Measurements from ENCODE around the gene DDX47.

DDX47 gene
- total RNA-seq, result 5.8 to 14.0 reads per million in 2 donors

DNA sequence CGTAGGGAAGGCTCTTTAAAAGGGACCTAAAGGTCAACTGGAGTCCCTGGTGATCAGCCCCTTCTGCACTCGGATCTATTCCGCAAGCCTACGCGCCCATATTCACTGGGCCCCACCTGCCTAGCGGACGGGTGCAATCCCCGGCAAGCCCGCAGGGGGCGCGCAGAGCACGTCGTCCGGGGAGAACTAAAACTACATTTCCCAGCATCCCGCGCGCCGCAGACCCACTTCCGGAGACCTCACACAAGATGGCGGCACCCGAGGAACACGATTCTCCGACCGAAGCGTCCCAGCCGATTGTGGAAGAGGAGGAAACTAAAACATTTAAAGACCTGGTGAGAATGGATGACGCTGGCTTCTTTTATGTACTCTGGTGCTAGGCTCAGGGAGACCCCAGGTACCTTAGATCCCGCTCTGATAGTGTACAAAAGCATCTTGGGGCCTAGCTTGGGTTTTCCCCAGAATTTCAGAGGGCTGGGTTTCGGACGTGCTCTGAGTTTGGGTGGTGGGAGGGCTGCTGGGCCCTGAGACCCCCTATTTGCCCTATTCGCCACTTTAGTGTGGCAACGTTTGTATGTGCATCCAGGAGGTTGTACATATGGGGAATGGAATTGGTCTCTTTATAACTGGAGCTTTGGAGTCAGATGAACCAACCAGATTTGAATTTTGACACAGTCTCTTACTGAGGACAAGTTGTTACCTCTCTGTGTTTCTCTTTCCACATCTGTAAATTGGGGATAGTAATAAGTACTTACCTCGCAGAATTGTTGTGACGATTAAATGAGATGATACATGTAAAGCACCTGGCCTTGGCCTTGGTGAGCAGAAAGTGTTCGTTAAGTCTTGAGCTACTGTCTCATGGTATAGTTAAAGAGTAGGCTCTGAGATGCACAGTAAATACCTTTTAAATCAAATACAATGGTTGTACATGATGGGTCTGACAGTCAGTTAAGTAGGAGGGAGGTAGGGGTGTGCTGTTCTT is at the start of gene DDX47:
TSS of gene DDX47 (plus strand) at position 227 of the 982 bp plus-strand sequence. CDS start at position 249, 22 bp downstream.
- DNase-seq, result peak; percentile 84

DNA sequence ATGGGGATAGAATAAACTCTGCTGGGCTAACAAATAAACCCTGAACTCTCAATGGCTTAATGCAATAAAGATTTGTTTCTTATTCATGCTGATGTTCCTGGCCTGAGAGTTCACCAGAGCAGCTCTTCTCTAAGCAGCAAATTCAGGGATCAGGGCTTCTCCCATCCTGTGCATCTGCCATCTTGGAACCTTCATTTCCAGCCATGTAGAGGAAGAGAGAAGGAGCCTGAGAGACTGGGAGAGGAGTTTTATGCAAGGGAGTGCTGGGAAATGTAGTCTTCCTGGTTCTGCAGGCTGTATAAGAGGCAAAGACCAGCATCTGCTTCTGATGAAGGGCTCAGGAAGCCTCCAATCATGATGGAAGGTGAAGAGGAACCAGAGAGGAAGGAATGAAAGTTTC is 48.3 kb upstream of the DDX47 start:
- no peak for DNase-seq

DNA sequence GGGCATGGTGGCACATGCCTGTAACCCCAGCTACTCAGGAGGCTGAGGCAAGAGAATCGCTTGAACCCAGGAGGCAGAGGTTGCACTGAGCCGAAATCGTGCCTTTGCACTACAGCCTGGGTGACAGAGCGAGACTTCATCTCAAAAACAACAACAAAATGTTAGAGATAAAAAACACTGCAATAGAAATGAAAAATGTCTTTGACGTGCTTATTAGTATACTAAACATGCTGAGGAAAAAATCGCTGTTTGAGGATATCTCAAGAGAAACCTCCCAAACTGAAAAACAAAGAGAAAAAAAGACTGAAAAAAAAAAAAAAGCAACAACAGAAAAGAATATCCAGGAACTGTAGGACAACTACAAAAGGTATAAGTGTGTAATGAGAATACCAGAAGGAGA is 42.9 kb upstream of the DDX47 start:
- DNase-seq, result no peak

- no peak for DNase-seq
Measured at GRCh38 chr12:12774791-12775190, 38.4 kb upstream of the DDX47 start.

- DNase-seq, result no peak
Measured at GRCh38 chr12:12776261-12776660, 36.9 kb upstream of the DDX47 start.

DNA sequence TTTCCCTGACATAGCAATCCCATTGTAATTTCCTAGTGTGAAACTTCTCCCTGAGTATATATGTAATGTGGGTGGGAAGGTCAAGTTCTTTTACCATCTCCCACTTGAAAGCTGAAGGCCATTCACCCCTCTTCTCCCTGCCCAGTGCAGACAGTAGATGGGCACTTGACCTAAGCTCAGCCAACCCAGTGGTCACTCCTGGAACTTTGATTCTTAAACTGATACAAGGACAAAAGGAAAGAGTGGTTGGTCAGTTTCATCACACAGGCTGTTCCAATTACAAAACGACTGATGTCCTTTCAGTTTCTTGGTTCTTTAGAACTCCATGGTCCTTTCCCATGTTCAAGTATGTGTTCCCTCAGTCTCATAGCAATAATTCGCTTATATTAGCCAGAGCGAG is 36.1 kb upstream of the DDX47 start:
- no peak for DNase-seq

- DNase-seq, result no peak
Measured at GRCh38 chr12:12779007-12779406, 34.1 kb upstream of the DDX47 start.

DNA sequence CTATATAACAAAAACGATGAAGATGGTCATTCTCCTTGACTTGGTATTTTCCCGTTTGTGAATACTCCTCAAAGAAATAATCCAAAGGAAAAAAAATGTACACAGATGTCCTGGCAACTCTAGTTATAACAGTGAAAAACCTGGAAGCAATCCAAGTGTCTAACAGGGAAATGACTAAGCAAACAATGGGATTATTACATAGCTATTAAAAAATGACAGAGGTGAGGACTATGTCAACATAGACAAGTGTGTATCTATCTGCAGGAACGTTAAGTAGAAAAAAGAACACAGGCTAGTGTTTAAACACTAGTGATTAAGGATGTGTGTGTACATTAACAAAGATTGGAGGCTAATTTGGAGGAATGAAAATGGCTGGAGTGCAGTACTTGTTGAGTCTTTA is 33.6 kb upstream of the DDX47 start:
- no peak for DNase-seq

DNA sequence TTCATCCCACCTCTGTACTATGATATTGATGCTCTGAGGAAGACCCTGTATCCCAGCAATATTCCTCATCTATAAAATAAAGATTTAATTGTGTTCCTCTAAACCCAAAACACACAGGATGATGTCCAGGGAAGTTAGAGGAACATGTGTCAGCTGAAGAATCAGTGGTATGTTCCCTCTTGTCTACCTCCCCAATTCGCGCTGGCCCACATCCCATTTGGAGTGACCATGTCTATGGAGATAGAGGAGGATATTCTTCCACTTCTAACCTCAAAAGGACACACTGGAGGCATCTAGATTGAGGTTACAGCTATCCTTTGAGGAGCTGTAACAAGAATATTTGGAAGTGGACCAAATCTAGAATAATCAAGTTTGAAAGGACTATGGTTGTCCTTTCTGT is 29.0 kb upstream of the DDX47 start:
- no peak for DNase-seq

DNA sequence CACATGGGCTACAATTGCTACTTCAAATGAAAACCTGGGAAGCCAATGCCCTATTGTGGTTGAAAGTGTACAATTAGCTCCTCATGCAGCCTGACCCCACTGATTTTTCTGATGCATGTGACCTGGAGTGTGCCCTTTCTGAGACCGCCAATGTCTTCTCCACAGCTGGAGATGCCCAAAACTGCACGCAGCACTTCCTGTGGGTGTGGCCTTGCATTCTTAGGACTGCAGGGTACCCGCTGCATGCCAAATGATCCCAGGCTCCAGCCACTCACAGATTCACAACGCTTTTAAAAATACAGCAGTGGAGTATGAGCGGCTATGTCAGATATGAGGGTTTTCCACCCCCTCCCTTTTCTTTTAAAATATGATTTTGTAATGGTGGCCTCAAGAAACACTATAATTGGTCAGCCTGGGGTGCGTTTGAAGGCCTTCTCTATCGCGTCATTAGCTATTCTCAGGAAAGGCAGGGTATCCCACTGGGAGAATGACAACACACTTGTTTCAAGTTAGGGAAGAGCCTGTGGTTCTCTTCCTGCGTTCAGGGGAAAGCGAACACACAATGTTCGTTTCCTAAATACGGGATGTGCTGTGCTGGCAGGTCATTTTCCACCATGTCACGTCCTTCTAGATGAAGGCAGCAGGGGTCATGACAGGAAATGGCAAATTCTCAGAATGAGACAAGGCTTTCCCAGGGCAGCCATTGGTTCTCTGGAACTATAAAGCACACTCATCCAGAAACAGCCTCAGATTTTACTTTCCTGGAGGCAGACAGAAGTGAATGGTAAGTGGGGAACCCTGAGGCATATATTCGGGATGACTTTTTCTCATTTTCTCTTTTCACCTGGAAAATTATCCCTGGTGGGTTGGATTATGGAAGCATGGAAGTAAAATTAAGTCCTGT is 28.0 kb upstream of the DDX47 start, which contains the start of gene APOLD1:
TSS of gene APOLD1 (plus strand) at position 749 of the 904 bp plus-strand sequence. CDS start at position 782, 33 bp downstream.
- DNase-seq, result no peak

DNA sequence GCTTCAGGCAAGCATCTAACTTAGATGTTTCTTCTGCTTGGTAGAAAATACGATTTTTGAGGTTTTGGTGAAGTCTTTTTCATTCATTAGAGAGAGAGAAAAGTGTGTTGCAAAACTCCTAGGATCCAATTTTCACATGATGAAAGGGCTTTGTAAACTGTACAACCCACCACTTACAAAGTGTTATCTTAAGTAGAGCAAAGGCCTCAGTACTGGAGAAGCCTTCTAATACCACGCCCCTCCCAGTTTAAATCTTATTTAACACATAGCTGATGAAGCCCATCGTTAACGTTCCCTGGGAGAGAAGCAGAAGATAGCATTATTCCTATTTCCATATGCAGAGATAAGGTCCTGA is 26.8 kb upstream of the DDX47 start:
- no peak for DNase-seq

GRCh38 chr12:12786706-12787601 is 26.2 kb upstream of the DDX47 start:
- peak; percentile 65 for DNase-seq

GRCh38 chr12:12788131-12788530 is 25.0 kb upstream of the DDX47 start:
- DNase-seq, result no peak

GRCh38 chr12:12788675-12789368 is 24.3 kb upstream of the DDX47 start:
- no peak for DNase-seq

DNA sequence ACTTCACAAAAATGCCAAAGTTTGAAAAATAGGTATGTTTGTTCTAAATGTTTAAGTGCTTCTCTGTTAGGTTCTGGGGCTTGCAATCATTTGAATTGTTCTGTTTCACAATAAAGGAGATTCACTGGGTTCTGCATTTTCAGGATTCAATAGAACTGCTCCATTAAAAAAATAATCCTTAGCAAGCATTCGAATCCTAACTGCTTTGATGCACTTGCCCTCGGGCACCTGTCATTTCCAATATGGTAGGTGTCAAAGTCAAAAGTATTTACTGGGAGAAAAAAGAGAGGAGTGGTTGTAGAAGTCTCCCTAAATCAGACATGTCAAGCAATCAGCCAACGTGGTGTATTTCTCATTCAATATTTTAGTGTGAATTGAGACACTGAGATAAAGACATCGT is 22.2 kb upstream of the DDX47 start:
- DNase-seq, result no peak

DNA sequence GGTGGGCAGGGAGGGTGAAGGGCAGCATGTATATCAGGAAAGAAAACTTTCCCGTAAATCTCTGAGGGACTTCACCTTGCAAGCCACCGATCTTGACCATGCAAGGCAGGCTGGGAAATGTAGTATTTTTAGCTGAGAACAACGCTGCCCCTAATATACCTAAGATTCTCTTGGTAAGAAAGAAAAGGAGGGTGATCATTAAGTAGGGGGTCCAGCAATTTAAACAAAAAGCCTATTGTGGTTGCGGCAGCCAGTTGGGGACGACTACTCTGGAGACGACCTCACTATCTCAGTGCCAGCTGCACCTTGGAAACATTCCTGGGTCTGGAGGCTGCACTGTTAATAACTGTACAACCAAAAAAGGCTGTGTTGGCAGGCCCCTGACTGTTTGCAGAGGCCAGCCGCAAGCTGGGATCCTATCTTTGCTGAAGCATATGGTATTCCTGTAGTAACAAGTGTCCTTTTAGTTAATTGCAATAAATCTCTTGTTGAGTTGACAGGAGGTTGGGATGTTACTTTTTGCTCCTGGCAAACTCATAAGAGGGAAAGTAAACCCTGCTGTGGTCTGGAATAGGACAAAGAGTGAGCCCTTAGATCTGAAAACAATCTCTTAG is 21.3 kb upstream of the DDX47 start:
- no peak for DNase-seq

GRCh38 chr12:12792421-12792820 is 20.7 kb upstream of the DDX47 start:
- no peak for DNase-seq

DNA sequence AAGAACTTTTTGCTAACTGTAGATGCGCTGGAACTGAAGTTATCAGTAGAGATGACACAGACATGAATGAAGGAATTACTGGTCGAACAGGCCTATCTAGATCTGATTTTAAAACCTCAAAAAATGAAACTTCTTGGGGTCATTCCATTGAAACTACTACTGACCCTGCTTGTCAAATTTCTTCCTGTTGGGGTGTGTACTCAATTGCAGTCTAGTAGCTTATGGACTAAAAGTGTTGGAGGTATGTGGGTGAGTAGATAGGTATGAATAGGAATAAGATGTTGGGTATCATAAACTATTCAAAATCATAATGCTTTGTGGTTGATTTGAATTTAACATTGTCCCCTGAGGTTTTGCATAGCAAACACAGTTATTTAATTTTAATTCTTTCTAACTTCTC is 18.5 kb upstream of the DDX47 start:
- no peak for DNase-seq

DNA sequence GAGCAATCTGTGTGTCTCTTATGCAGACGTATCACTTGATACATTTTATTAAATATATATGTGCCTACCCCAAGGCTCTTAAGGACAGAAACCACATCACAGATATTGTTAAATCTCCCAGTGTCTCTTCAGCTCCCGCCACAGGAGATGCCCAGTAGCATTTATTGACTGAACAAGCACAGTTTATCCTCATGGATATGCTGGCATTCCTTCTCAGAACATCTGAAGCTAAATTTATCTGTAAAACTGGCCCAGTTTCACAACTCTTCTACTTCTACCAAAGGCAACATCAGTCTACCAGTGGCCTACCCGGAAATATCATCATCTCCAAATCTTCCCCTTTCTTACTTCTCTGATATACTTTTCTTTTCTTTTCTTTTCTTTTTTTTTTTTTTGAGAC is 17.0 kb upstream of the DDX47 start:
- DNase-seq, result no peak

DNA sequence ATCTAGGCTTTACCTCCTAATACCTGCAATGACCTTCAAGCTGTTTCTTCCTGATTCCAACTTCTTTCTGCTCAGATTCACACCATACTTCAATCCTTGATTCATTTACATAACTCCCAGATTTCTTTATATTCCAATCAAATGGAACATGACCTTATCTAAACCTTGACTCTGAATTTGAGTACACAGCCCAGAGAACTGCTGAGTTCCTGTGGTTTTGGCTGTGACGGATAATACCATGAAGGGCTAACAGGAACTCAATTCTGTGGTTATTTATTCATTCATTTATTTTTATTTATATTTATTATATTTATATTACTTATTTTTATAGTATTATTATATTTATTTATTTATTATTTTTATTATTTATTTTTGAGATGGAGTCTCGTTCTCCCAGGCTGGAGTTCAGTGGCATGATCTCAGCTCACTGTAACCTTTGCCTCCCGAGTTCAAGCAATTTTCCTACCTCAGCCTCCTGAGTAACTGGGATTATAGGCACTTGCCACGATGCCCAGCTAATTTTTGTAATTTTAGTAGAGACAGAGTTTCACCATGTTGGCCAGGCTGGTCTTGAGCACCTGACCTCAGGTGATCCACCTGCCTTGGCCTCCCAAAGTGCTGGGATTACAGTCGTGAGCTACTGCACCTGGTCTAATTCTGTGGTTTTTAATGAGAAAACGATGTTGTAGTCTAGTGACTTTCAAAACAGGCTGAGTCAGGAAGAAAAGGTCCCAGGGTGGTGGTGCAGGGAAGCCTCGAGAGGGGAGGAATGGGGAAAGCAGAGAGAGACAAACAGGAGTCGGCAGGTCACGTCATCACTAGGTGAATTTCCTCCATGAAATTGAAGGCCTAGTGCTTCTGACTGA is 16.0 kb upstream of the DDX47 start:
- DNase-seq, result no peak

All from activated gamma-delta T cell (primary cell).